IMR-90 (cell line): ENCODE results near the gene SINHCAF.

Source experiments
- POLR2A ChIP-seq: IDR thresholded peaks from 2 replicates; pipeline ENCODE4 v1.6.1; 2012; ENCODE audit warnings: mild to moderate bottlenecking, low read depth, low read length
- TF ChIP-seq, protein P1 (sequence below): conservative IDR thresholded peaks from 2 replicates; pipeline ENCODE4 v1.5.1; 2012; ENCODE audit warnings: mild to moderate bottlenecking, low read depth, low read length, improper control_type of control experiment

DNA sequence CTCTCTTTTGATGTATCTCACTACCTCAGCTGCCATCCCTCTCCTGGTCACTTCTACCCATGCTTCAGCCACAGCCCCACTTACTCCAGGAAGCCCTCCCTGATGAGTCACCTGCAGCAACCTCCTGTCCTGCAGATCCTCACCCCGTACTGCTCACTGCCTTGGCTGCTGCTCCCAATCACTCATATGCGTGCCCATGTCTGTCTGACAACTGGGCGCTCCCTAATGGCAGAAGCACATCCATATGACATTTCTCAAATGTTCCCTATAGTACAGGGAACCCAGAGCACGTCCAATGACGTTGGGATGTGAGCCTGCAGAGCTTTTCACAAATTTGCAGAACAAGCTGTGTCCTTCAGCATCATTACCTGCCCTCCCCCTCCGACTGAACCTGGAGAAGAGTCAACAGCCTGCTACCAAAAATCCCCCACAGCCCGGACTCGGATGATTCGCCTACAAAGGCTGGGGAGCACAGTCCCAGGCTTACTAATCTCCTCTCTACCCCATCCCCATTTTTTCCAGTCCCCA lies 90.0 kb downstream of the SINHCAF start:
- TF ChIP-seq, protein P1, sequence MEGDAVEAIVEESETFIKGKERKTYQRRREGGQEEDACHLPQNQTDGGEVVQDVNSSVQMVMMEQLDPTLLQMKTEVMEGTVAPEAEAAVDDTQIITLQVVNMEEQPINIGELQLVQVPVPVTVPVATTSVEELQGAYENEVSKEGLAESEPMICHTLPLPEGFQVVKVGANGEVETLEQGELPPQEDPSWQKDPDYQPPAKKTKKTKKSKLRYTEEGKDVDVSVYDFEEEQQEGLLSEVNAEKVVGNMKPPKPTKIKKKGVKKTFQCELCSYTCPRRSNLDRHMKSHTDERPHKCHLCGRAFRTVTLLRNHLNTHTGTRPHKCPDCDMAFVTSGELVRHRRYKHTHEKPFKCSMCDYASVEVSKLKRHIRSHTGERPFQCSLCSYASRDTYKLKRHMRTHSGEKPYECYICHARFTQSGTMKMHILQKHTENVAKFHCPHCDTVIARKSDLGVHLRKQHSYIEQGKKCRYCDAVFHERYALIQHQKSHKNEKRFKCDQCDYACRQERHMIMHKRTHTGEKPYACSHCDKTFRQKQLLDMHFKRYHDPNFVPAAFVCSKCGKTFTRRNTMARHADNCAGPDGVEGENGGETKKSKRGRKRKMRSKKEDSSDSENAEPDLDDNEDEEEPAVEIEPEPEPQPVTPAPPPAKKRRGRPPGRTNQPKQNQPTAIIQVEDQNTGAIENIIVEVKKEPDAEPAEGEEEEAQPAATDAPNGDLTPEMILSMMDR, result no peak
- TF ChIP-seq POLR2A, result no peak
